Endothelial cell of umbilical vein (primary cell): ENCODE measurements around the gene IL17REL. TPM values are rescaled to one million over a fixed set of nuclear protein-coding genes. Genes with fewer than 3 reads are reported as not detected.

Experiments used
- BruUV-seq: library from RNA; stranded (reverse); fragments of 400-500 nt; replicated peaks from 2 replicates; lab custom pipeline; 2021; lab: Mats Ljungman, UMichigan
- CTCF ChIA-PET: fragments of 300-600, 350-600 bp; sonication (Branson Sonifier 250); formaldehyde crosslinking; loops from one replicate; lab custom pipeline; 2021; ENCODE audit warnings: antibody characterized with exemption, inconsistent platforms; lab: Charles Lee
- POLR2A ChIA-PET: fragments of 300-600, 350-600 bp; sonication (Branson Sonifier 250); formaldehyde crosslinking; loops from one replicate; lab custom pipeline; 2021; ENCODE audit warnings: antibody characterized with exemption, inconsistent platforms; lab: Charles Lee
- DNase-seq: peaks from one replicate; pipeline ENCODE4 v3.0.0-alpha.2; 2011; ENCODE audit warnings: low read depth, low spot score
- FAIRE-seq: peaks from 2 replicates; lab custom pipeline; 2011; peaks lifted over from hg19 to GRCh38; lab: Jason Lieb, UNC
- H2AFZ ChIP-seq: 2 replicates; pipeline ENCODE4 v1.6.0; 2012; ENCODE audit warnings: low read depth, low read length, control low read depth, inconsistent platforms
- H3K27ac ChIP-seq: 2 replicates; pipeline ENCODE4 v1.5.1; 2011; ENCODE audit warnings: low read depth, mild to moderate bottlenecking, control low read depth, low read length, moderate library complexity; ENCODE audit not compliant: insufficient read depth
- H3K27me3 ChIP-seq, 2 experiments: 2 replicates each; pipeline versions ENCODE4 v1.6.0 to v1.6.1; 2011; ENCODE audit warnings: low read length in 2 of 2, mixed read lengths in 1 of 2; ENCODE audit not compliant: control insufficient read depth in 2 of 2, insufficient read depth in 2 of 2
- H3K36me3 ChIP-seq, 2 experiments: 2 replicates in 1 of 2; 3 replicates in 1 of 2; pipeline ENCODE4 v1.5.1; 2011; ENCODE audit warnings: low read length in 2 of 2, mild to moderate bottlenecking in 1 of 2, moderate library complexity in 1 of 2; ENCODE audit not compliant: control insufficient read depth in 2 of 2, insufficient read depth in 2 of 2; ENCODE audit errors: extremely low read depth in 1 of 2
- H3K4me1 ChIP-seq: 3 replicates; pipeline ENCODE4 v1.5.1; 2011; ENCODE audit warnings: mild to moderate bottlenecking, low read length; ENCODE audit not compliant: control insufficient read depth, insufficient read depth; ENCODE audit errors: extremely low read depth
- H3K4me2 ChIP-seq: 2 replicates; pipeline ENCODE4 v1.6.1; 2011; ENCODE audit warnings: low read length, control low read depth, mixed read lengths; ENCODE audit not compliant: insufficient read depth
- H3K4me3 ChIP-seq, 3 experiments: fragments of 200-600 bp in 1 of 3; sonication (generic), shearing (Covaris generic) in 1 of 3; replicated peaks in 1 of 3; 2 replicates each; pipeline ENCODE4 v1.5.1; 2011 to 2016; ENCODE audit warnings: control low read depth in 3 of 3, low read length in 3 of 3, mild to moderate bottlenecking in 2 of 3, inconsistent platforms in 1 of 3, low read depth in 1 of 3, moderate library complexity in 1 of 3; ENCODE audit not compliant: insufficient read depth in 1 of 3
- H3K79me2 ChIP-seq: 2 replicates; pipeline ENCODE4 v1.6.0; 2012; ENCODE audit warnings: low read length, inconsistent platforms; ENCODE audit not compliant: control insufficient read depth, insufficient read depth
- H3K9ac ChIP-seq: replicated peaks from 2 replicates; pipeline ENCODE3; 2011; ENCODE audit warnings: low read length, control low read depth; ENCODE audit not compliant: insufficient read depth; ENCODE audit errors: extremely low read depth
- H3K9me1 ChIP-seq: replicated peaks from 3 replicates; pipeline ENCODE4 v1.6.0; 2011; ENCODE audit warnings: mild to moderate bottlenecking, low read length; ENCODE audit not compliant: control insufficient read depth, insufficient read depth; ENCODE audit errors: extremely low read depth
- H3K9me3 ChIP-seq: replicated peaks from 2 replicates; pipeline ENCODE4 v1.5.1; 2012; ENCODE audit warnings: low read length, inconsistent platforms; ENCODE audit not compliant: control insufficient read depth, insufficient read depth
- H4K20me1 ChIP-seq: replicated peaks from 2 replicates; pipeline ENCODE3; 2011; ENCODE audit warnings: mild to moderate bottlenecking, low read length; ENCODE audit not compliant: control insufficient read depth, insufficient read depth; ENCODE audit errors: extremely low read depth
- CTCF ChIP-seq, 2 donors: IDR thresholded peaks; 1 replicate in 1 of 2; 2 replicates in 1 of 2; pipeline ENCODE4 v1.5.1; 2011; ENCODE audit warnings: low read length in 2 of 2, mild to moderate bottlenecking in 2 of 2, moderate library complexity in 2 of 2, control low read depth in 1 of 2, inconsistent platforms in 1 of 2, low read depth in 1 of 2; ENCODE audit not compliant: insufficient read depth in 1 of 2; ENCODE audit errors: extremely low read depth in 1 of 2
- EZH2 ChIP-seq: IDR thresholded peaks from 2 replicates; pipeline ENCODE4 v1.6.1; 2012; ENCODE audit warnings: borderline replicate concordance, low read depth, mild to moderate bottlenecking, moderate library complexity, low read length, inconsistent platforms; ENCODE audit not compliant: severe bottlenecking
- FOS ChIP-seq: IDR thresholded peaks from 2 replicates; pipeline ENCODE4 v1.6.1; 2011; ENCODE audit warnings: mild to moderate bottlenecking, low read length, moderate library complexity, borderline replicate concordance; ENCODE audit not compliant: insufficient read depth
- GATA2 ChIP-seq: IDR thresholded peaks from 2 replicates; pipeline ENCODE4 v1.7.0; 2011; ENCODE audit warnings: low read depth, mild to moderate bottlenecking, moderate library complexity, mixed read lengths, low read length; ENCODE audit not compliant: insufficient read length, insufficient read depth
- POLR2A ChIP-seq: IDR thresholded peaks from 2 replicates; pipeline ENCODE4 v1.6.1; 2012; ENCODE audit warnings: low read depth, mild to moderate bottlenecking, control low read depth, low read length
- POLR2AphosphoS5 ChIP-seq: IDR thresholded peaks from 2 replicates; pipeline ENCODE4 v1.6.1; 2012; ENCODE audit warnings: low read depth, mild to moderate bottlenecking, control low read depth, low read length, moderate library complexity; ENCODE audit not compliant: insufficient read depth
- dilution Hi-C: fragments of 300-500 bp; cut with MboI; formaldehyde crosslinking; loops from one replicate; pipeline ENCODE4 v1.15.0; 2019; ENCODE audit warnings: low sequenced_read_pairs; ENCODE audit not compliant: extremely low pct_ligation_motif_present
- intact Hi-C: fragments of 100-400 bp; cut with micrococcal nuclease; formaldehyde crosslinking; loops from one replicate; pipeline ENCODE4 v1.10.0; 2022
- polyA plus RNA-seq, 4 experiments: library from polyadenylated mRNA; depleted of rRNA in 3 of 4; stranded (reverse) in 3 of 4; unstranded in 1 of 4; fragments of >200 nt; gene quantifications; 2 replicates each; pipeline versions ENCODE4 v1.2.1 to v1.2.3, GENCODE V29; 2011 to 2012; ENCODE audit warnings: missing spikeins in 1 of 4
- total RNA-seq: library from RNA; stranded (reverse); gene quantifications from 2 replicates; pipeline ENCODE4 v1.2.3, GENCODE V29; 2021

IL17REL gene
- total and polyA plus RNA-seq, 2 donors (not counting 3 experiments of a cell fraction or from before 2014, with no cell fraction given), result 0.06 to 0.15 TPM

- dilution Hi-C loops (no loop called here), intact Hi-C loops (no loop called here)
- TF ChIP-seq POLR2AphosphoS5 (no peak), CTCF (IDR thresholded peaks at IDR 0.05; ENCODE audit: extremely low read depth in 1 of 2, insufficient read depth in 1 of 2, low read depth in 1 of 2, low read length in 2 of 2) (no peak), POLR2A (no peak), EZH2 (no peak), FOS (no peak), GATA2 (no peak)
- no peaks in the 10 kb centered on the region for H3K27me3 ChIP-seq
- no peak overlapping the region for H3K27ac ChIP-seq
- H3K9me3 ChIP-seq, result no peaks in the 10 kb centered on the region
- H3K4me1 ChIP-seq, result no peaks in the 10 kb centered on the region
- no peaks in the 10 kb centered on the region for H3K36me3 ChIP-seq
- H3K79me2 ChIP-seq, result no peaks in the 10 kb centered on the region
- no peak for FAIRE-seq
- no peak overlapping the region for H2AFZ ChIP-seq
- BruUV-seq, result no TSS peak
- H3K9ac ChIP-seq, result no peak overlapping the region
- H3K9me1 ChIP-seq, result no peaks in the 10 kb centered on the region
- no peak for DNase-seq
- ChIA-PET POLR2A (no interaction called here), CTCF (interaction anchor here (1.2 kb wide), 1 partner anchor 31 kb away, joined by 3 read pairs; no protein-coding TSS in a partner anchor)
- no peak overlapping the region for H3K4me3 ChIP-seq
- no peaks in the 10 kb centered on the region for H4K20me1 ChIP-seq
- H3K4me2 ChIP-seq, result no peak overlapping the region
Observed at GRCh38 chr22:49998718-49999062, 13.9 kb downstream of the IL17REL start.
